ENCODE results near the gene EPHB2.

DNA sequence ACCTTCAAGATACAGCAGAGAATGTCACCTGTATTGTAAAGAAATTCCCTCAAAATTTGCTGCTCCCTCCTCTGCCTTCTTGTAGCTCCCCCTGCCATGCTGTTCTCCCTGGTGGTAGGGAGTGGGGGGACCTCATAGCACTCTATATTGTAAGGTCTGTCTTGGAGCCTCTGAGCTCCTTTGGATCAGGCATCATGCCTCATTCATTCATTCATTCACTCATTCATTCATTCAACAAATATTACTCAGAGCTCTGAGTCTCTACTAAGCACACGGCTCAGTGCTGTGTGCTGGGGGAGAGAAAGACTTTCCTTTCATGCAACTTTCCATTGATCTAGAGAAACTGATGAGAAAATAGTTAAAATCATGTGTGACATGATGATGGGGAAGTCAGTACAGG, 27.1 kb upstream of the EPHB2 start:
- TF ChIP-seq POLR2AphosphoS5 (IDR thresholded peaks at IDR 0.05), result no peak
- no peak for TF ChIP-seq POLR2A (IDR thresholded peaks at IDR 0.05)
- TF ChIP-seq, protein P1, sequence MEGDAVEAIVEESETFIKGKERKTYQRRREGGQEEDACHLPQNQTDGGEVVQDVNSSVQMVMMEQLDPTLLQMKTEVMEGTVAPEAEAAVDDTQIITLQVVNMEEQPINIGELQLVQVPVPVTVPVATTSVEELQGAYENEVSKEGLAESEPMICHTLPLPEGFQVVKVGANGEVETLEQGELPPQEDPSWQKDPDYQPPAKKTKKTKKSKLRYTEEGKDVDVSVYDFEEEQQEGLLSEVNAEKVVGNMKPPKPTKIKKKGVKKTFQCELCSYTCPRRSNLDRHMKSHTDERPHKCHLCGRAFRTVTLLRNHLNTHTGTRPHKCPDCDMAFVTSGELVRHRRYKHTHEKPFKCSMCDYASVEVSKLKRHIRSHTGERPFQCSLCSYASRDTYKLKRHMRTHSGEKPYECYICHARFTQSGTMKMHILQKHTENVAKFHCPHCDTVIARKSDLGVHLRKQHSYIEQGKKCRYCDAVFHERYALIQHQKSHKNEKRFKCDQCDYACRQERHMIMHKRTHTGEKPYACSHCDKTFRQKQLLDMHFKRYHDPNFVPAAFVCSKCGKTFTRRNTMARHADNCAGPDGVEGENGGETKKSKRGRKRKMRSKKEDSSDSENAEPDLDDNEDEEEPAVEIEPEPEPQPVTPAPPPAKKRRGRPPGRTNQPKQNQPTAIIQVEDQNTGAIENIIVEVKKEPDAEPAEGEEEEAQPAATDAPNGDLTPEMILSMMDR (IDR thresholded peaks at IDR 0.05), result no peak

Measured in sigmoid colon (tissue), 4 donors.